Stimulated activated CD4-positive, alpha-beta T cell treated with anti-CD3 and anti-CD28 coated beads, Interleukin-15, amount 100 ng/mL, for 1 hour (primary cell): ENCODE results near the gene LGALS9.
A peak's percentile ranks its signal among the peaks of the same experiment; 100 is the strongest.

Experiments used
- DNase-seq, 2 donors: peaks; one replicate each; pipeline ENCODE4 v3.0.0-alpha.2; 2020; ENCODE audit warnings: low read depth in 1 of 2, low spot score in 1 of 2

LGALS9 gene

DNA sequence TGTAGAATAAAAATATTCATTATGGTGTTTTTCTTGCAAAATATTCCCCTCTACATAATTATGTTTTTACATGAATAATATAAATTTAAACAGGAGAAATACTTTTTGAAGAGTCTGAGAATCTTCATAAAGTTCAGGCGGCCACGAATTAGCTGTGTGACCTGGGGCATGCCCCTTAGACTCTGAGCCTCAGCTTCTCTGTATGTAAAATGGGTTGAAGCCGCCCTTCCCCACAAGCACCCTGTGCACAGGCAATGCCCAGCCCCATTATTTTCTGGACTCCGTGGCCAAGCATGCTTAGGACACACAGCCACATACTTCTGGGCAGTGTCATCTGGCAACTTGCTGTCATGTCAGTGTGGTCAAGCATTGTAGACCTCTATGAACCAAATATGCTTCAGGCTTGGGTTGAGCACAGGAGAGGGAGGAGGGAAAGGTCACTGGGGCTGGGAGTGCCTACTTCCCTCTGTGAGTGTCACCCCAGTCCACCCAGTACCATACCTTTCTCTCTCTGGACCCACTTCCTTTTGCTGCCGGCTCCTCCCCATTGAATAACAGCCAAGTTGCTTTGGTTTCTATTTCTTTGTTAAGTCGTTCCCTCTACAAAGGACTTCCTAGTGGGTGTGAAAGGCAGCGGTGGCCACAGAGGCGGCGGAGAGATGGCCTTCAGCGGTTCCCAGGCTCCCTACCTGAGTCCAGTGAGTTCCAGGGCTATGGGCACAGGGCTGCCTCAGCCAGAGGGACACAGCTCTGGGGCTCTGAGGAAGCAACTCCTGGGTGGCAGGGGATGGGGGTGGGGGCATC, at the start of gene LGALS9:
LGALS9 (plus strand) TSS at position 582 of the 804 bp plus-strand sequence; CDS start at position 660, 78 bp downstream.
- no peak for DNase-seq

DNA sequence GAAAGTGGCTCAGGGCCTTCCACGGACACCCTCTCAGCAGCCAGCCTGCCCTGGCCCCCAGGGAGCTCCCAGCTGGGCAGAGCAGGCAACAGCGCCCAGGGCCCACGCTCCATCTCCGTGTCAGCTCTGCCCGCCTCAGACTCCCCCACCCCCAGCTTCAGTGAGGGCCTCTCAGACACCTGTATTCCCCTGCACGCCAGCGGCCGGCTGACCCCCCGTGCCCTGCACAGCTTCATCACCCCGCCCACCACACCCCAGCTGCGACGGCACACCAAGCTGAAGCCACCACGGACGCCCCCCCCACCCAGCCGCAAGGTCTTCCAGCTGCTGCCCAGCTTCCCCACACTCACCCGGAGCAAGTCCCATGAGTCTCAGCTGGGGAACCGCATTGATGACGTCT, 48.3 kb upstream of the LGALS9 start:
- no peak for DNase-seq

DNA sequence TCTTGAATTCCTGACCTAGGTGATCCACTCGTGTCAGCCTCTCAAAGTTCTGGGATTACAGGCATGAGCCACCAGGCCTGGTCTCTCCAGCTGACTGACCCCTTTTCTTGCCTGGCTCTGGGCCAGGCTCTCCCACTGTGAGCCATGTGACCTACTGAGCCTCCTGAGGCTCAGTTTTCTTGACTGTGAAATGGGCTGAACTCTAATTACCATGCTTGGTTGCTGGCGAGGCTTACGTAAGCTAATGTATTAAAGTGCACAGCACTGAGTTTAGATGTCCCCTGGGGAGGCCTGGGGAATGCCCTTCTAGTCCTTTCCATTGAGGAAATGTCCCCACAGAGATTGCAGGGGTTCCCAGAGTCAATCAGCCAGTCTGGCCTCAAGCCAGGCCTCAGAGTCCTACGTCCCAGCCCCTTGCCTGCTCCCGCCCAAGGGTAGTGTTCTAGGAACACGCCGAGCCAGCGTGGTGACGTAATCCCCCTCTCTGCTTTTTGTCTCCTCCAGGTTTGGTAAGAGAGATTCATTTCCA, 45.8 kb upstream of the LGALS9 start:
- DNase-seq = no peak

DNA sequence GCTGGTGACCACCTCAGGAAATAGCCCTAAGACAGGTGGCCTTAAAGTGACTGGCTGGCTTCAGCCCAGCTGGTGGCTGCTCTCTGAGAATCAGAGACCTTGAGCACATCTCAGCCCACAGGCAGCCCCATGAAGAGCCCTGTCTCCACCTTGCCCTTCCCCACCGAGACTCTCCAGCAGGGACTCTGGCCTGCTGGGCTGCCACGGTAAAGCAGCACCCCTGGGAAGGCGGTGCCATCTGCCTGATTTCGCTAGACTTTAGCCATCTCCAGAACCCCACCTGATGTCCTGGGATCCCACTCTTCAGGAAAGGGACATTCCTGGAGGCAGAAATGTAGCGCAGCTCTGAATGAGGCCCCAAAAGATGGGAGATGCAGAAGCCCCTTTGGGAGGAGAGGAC, 45.2 kb upstream of the LGALS9 start:
- DNase-seq = no peak

GRCh38 chr17:27586203-27586721, 44.7 kb upstream of the LGALS9 start:
- no peak for DNase-seq

DNA sequence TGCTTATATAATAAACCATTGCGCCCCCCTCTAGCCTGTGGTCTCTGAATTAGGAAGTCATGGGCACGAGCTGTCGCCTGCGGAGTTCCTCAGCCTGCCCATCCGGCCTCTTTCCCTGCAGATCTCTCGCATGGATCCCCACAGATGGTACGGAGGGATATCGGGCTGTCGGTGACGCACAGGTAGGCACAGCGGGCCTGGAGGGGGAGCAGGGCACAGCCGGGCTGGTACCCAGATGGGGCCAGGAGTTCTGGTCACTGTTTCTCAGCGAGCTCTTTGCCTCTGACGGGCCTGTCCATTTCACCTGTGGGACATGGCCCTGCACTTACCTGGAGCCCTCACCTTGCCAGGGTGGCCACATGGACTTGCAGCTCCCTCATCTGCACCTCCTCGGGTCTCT, 42.6 kb upstream of the LGALS9 start:
- no peak for DNase-seq

DNA sequence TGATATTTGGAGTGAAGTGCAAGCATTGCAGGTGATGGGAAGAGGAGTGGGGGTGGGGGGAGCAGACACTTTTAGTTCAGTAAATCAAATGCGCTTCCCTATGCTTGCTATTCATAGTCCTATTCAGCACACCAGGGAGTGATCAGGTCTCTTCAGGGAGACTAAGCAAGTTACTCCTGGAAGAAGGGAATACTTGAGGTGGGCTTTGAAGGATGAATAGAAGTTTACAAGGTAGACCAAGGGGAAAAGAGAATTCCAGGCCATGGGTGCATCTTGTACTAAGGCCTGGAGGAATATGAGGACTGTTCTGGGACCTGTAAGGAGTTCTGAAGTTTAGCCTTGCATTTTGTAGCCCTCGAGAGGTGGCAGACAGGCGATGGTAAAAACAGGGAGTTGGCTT, 40.1 kb upstream of the LGALS9 start:
- no peak for DNase-seq

DNA sequence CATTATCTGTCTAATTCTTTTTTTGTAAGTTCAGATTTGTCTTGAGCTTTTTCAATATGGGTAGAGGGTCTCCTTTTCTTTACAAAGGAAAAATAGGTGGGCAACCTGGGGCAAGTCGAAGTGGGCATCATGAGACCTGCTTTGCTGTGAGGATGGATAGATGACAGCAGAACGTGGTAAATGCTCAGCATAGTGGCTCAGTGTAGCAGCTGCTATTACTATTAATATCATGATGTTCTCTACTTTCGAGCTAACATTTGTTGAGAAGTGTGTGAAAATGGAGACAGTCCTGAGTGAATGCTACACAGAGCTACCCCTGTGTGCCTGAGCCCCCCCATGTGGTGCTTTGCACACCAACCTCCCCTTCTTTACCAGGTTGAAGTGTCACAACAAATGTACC, 39.0 kb upstream of the LGALS9 start:
- no peak for DNase-seq

GRCh38 chr17:27593232-27593856, 37.6 kb upstream of the LGALS9 start:
- DNase-seq = no peak

- DNase-seq = no peak
These were observed 37.1 kb upstream of the LGALS9 start for GRCh38 chr17:27593857-27594255.

DNA sequence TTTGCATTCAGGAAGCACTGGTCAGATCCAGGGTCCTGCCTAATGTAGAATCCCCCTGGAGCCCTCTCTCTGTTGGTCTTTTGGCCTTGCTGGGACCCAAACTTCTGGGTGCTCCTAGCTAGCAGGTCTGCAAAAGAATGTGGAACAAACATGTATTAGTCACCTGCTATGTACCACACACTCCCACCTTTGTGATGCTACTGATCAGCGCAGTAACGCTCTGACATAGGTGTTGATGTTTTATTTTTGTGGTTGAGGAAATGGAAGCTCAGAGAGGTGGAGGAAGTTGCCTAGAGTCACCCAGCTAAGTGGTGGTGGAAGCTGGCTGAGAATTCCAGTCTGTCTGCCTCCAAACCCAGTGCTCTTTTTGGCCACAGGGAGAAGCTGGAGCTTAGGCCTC, 35.8 kb upstream of the LGALS9 start:
- DNase-seq = no peak

GRCh38 chr17:27596096-27596495, 34.9 kb upstream of the LGALS9 start:
- no peak for DNase-seq

DNA sequence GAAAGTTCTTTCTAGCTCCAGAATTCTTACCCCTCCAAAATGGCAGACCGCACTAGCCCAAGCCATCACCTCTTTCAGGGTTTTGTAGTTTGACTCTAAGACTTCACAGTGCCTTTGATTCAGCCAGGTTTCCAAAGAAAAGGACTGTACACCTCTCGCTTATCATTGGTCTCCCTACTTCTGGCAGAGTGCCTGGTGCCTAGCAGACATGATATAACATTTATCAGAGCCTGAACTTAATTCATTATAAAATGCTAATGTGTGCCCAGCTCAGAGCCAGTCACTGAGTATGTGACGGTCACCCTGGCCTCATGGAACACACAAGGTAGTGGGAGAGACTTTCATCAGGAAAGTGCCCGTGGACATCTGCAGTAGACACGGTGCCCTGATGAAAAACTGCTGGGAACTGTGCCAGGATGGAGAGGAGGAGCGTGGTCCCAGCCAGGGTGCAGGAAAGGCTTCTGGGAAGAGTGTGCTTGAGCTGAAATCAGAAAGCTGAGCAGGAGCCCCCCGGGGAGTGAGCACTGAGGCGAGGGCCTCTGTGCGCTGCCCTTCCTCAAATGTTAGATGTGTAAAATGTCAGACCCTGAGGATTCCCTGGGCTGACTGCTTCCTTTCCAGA, 34.3 kb upstream of the LGALS9 start:
- no peak for DNase-seq

DNA sequence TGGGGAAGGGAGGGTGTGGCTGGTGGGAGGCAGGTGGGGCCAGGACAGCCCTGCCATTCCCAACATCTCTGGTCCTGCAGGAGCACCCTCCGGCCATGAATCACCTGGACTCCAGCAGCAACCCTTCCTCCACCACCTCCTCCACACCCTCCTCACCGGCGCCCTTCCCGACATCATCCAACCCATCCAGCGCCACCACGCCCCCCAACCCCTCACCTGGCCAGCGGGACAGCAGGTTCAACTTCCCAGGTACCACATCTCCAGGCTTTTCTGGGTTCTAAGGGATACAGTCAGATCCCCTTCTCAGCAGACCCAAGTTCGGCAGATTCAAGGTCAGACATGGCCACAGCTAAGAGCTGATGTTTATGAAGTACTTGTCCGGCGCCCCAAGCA, 33.8 kb upstream of the LGALS9 start:
- DNase-seq = no peak

- no peak for DNase-seq
These were observed 33.1 kb upstream of the LGALS9 start for GRCh38 chr17:27597783-27598320.

GRCh38 chr17:27598337-27599050, 32.5 kb upstream of the LGALS9 start:
- no peak for DNase-seq

DNA sequence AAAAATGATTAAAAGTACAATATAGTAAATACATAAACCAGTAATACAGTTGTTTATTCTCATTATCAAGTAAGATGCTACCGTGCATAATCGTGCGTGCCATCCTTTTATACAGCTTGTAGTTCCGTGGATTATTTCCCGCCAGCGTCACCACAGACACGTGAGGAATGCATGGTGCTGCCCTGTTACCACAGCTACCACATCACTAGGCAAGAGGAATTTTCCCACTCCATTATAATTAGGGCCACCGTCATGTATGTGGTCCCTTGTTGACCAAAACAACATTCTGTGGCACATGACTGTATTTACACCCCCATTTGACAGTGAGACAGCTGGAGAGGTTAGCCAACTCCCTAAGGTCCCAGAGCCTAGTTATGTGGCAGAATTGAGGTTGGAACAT, 30.5 kb upstream of the LGALS9 start:
- no peak for DNase-seq

GRCh38 chr17:27601069-27601974, 29.7 kb upstream of the LGALS9 start:
- peak; percentile 63 to 70 for DNase-seq

- DNase-seq = no peak
These were observed 29.0 kb upstream of the LGALS9 start for GRCh38 chr17:27601975-27602302.
